HCT116 (cell line): Measurements from ENCODE around the gene AHSP. TPM values are rescaled to one million over a fixed set of nuclear protein-coding genes. Genes with fewer than 3 reads are reported as not detected.
"Not testable (repeated sequence)": the region's sequence is repeated elsewhere in the genome, so short reads cannot be mapped to it uniquely, and the experiment has no call there.

Experiments
- ATAC-seq: fragments of 200-7000 bp; cut with Tn5 transposase; 2 replicates; pipeline ENCODE4 v1.9.1; 2020; ENCODE audit warnings: mild to moderate bottlenecking, moderate library complexity
- BruUV-seq: library from RNA; stranded (reverse); fragments of 400-500 nt; replicated peaks from 2 replicates; lab custom pipeline; 2021; lab: Mats Ljungman, UMichigan
- CTCF ChIA-PET: fragments of 300-600 bp; sonication (Branson Sonifier 250); formaldehyde crosslinking; loops from one replicate; lab custom pipeline; 2021; ENCODE audit warnings: antibody characterized with exemption; lab: Charles Lee
- POLR2A ChIA-PET: fragments of 300-600, 350-600 bp; sonication (Branson Sonifier 250); formaldehyde crosslinking; loops from one replicate; lab custom pipeline; 2021; ENCODE audit warnings: antibody characterized with exemption; lab: Charles Lee
- RAD21 ChIA-PET, 2 experiments: fragments of 300-600 bp; sonication (Branson Sonifier 250); formaldehyde crosslinking; loops; one replicate each; lab custom pipeline; 2023; ENCODE audit warnings: low total read pairs in 2 of 2; ENCODE audit not compliant: uncharacterized antibody in 2 of 2, unreplicated experiment in 2 of 2, low non-redundant PET in 1 of 2; lab: Charles Lee
- DNase-seq: peaks from one replicate; pipeline ENCODE4 v3.0.0-alpha.2; 2010; ENCODE audit warnings: low read depth, low spot score
- H2AFZ ChIP-seq: fragments of 200-600 bp; shearing (Covaris generic), sonication (generic); 2 replicates; pipeline ENCODE4 v1.6.1; 2017; ENCODE audit warnings: low read depth, mixed run types, mixed read lengths, antibody characterized with exemption, low read length; ENCODE audit not compliant: poor library complexity, severe bottlenecking
- H3K27ac ChIP-seq: 2 replicates; pipeline ENCODE4 v1.5.1; 2012; ENCODE audit warnings: low read depth, low read length
- H3K27me3 ChIP-seq: fragments of 200-600 bp; sonication (generic); 2 replicates; pipeline ENCODE4 v1.6.1; 2016; ENCODE audit warnings: mixed run types, low read length, mixed read lengths; ENCODE audit not compliant: insufficient read depth
- H3K36me3 ChIP-seq, 2 experiments: fragments of 200-500 bp in 1 of 2; fragments of 200-600 bp in 1 of 2; sonication (Bioruptor generic) in 1 of 2; sonication (generic) in 1 of 2; 2 replicates each; pipeline versions ENCODE4 v1.5.1 to v1.6.1; 2014 to 2016; ENCODE audit warnings: low read length in 2 of 2, inconsistent platforms in 1 of 2, mixed read lengths in 1 of 2, mixed run types in 1 of 2; ENCODE audit not compliant: insufficient read depth in 2 of 2, control insufficient read depth in 1 of 2
- H3K4me1 ChIP-seq, 2 experiments: fragments of 200-600 bp in 1 of 2; sonication (generic) in 1 of 2; 2 replicates each; pipeline versions ENCODE4 v1.5.1 to v1.6.1; 2012 to 2017; ENCODE audit warnings: low read length in 2 of 2, inconsistent platforms in 1 of 2, mild to moderate bottlenecking in 1 of 2, mixed read lengths in 1 of 2, mixed run types in 1 of 2, moderate library complexity in 1 of 2; ENCODE audit not compliant: insufficient read depth in 2 of 2, control insufficient read depth in 1 of 2
- H3K4me2 ChIP-seq: fragments of 200-600 bp; sonication (generic); 2 replicates; pipeline ENCODE4 v1.6.1; 2017; ENCODE audit warnings: mixed run types, low read length, mixed read lengths
- H3K4me3 ChIP-seq, 2 experiments: fragments of 200-600 bp in 1 of 2; sonication (generic) in 1 of 2; replicated peaks in 1 of 2; 2 replicates each; pipeline ENCODE4 v1.5.1; 2011 to 2016; ENCODE audit warnings: low read length in 2 of 2, control low read depth in 1 of 2, low read depth in 1 of 2, mild to moderate bottlenecking in 1 of 2, mixed read lengths in 1 of 2, mixed run types in 1 of 2
- H3K79me2 ChIP-seq: fragments of 200-600 bp; sonication (generic); 2 replicates; pipeline ENCODE4 v1.6.1; 2017; ENCODE audit warnings: mild to moderate bottlenecking, mixed run types, low read length, moderate library complexity, mixed read lengths; ENCODE audit not compliant: insufficient read depth
- H3K9ac ChIP-seq: fragments of 200-600 bp; sonication (generic); 2 replicates; pipeline ENCODE4 v1.6.1; 2016; ENCODE audit warnings: low read length, mixed read lengths
- H3K9me2 ChIP-seq: fragments of 200-600 bp; sonication (generic), shearing (Covaris generic); 2 replicates; pipeline ENCODE4 v1.6.1; 2017; ENCODE audit warnings: mixed run types, mild to moderate bottlenecking, moderate library complexity; ENCODE audit not compliant: insufficient read depth
- H3K9me3 ChIP-seq, 2 experiments: fragments of 200-500 bp in 1 of 2; fragments of 200-600 bp in 1 of 2; sonication (Bioruptor generic) in 1 of 2; sonication (generic) in 1 of 2; 2 replicates each; pipeline ENCODE4 v1.6.1; 2014 to 2017; ENCODE audit warnings: low read length in 2 of 2, mixed read lengths in 2 of 2, inconsistent platforms in 1 of 2, low read depth in 1 of 2, mild to moderate bottlenecking in 1 of 2, mixed run types in 1 of 2, moderate library complexity in 1 of 2; ENCODE audit not compliant: control insufficient read depth in 1 of 2, insufficient read depth in 1 of 2
- H4K20me1 ChIP-seq: fragments of 200-600 bp; sonication (generic), shearing (Covaris generic); 2 replicates; pipeline ENCODE4 v1.6.1; 2017; ENCODE audit warnings: mixed run types, mild to moderate bottlenecking, moderate library complexity; ENCODE audit not compliant: insufficient read depth
- ELF1 ChIP-seq: IDR thresholded peaks from 2 replicates; pipeline ENCODE4 v1.6.1; 2012; ENCODE audit warnings: low read depth, borderline replicate concordance
- EZH2 ChIP-seq: fragments of 200-600 bp; sonication (generic); IDR thresholded peaks from 2 replicates; pipeline ENCODE4 v1.6.1; 2017; ENCODE audit warnings: antibody characterized with exemption, mixed run types
- EZH2phosphoT487 ChIP-seq: fragments of 200-600 bp; IDR thresholded peaks from 2 replicates; pipeline ENCODE4 v1.6.1; 2018; ENCODE audit warnings: antibody characterized with exemption, borderline replicate concordance
- FOSL1 ChIP-seq: IDR thresholded peaks from 2 replicates; pipeline ENCODE4 v1.6.1; 2012; ENCODE audit warnings: low read depth
- POLR2AphosphoS5 ChIP-seq: IDR thresholded peaks from 2 replicates; pipeline ENCODE4 v1.6.1; 2011; ENCODE audit warnings: mild to moderate bottlenecking, low read depth, low read length, moderate library complexity
- RAD21 ChIP-seq: IDR thresholded peaks from 2 replicates; pipeline ENCODE4 v1.6.1; 2012; ENCODE audit warnings: low read depth, mild to moderate bottlenecking
- SRF ChIP-seq: IDR thresholded peaks from 2 replicates; pipeline ENCODE4 v1.6.1; 2012; ENCODE audit warnings: low read depth
- TCF7L2 ChIP-seq: IDR thresholded peaks from 2 replicates; pipeline ENCODE4 v1.7.0; 2011; ENCODE audit warnings: borderline replicate concordance, inconsistent platforms; ENCODE audit not compliant: insufficient read depth, insufficient read length; ENCODE audit errors: extremely low read depth
- ZFX ChIP-seq: fragments of 450-650 bp; IDR thresholded peaks from 2 replicates; pipeline ENCODE4 v1.6.1; 2017
- ZNF274 ChIP-seq: fragments of 200-500 bp; sonication (Bioruptor generic); IDR thresholded peaks from 2 replicates; pipeline ENCODE4 v1.6.1; 2014; ENCODE audit warnings: mild to moderate bottlenecking, low read depth, low read length, inconsistent platforms
- intact Hi-C: fragments of 100-400 bp; cut with micrococcal nuclease; formaldehyde crosslinking; loops from 2 replicates; pipeline ENCODE4 v1.10.0; 2022
- total RNA-seq: library from RNA; stranded (reverse); gene quantifications from one replicate; pipeline ENCODE4 v1.2.1, GENCODE V29; 2021; ENCODE audit not compliant: unreplicated experiment
- TF ChIP-seq, protein P1 (sequence below): IDR thresholded peaks from 2 replicates; pipeline ENCODE4 v1.6.1; 2012

The AHSP gene
- total RNA-seq, 1 experiment from 2014 or later = not detected

DNA sequence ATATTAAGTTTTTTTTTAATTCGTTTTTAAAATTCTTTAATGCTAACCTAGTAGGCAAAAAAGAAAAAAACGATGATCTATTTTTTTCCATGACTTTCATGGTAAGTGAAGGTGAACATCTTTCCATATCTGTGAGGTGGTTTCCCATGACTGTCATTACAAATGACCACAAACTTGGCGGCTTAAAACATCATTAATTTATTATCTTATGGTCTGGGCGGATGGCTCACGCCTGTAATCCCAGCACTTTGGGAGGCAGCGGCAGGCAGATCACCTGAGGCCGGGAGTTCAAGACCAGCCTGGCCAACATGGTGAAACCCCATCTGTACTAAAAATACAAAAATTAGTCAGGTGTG is 10.5 kb downstream of the AHSP start:
- H3K79me2 ChIP-seq, H3K4me3 ChIP-seq, H3K27ac ChIP-seq, H3K9ac ChIP-seq, POLR2A ChIA-PET, H3K9me3 ChIP-seq, ATAC-seq, BruUV-seq, H4K20me1 ChIP-seq, H2AFZ ChIP-seq, H3K36me3 ChIP-seq, H3K4me1 ChIP-seq, intact Hi-C loops, DNase-seq, H3K27me3 ChIP-seq, H3K4me2 ChIP-seq, CTCF ChIA-PET, H3K9me2 ChIP-seq, RAD21 ChIA-PET: not testable (repeated sequence)

DNA sequence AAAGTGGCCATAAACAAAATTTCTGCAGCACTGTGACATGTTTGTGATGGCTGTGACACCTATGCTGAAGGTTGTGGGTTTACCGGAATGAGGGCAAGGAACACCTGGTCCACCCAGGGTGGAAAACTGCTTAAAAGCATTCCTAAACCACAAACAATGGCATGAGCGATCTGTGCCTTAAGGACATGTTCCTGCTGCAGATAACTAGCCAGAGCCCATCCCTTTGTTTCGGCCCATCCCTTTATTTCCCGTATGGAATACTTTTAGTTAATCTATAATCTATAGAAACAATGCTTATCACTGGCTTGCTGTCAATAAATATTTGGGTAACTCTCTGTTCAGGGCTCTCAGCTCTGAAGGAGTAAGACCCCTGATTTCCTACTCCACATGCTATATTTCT is 12.1 kb downstream of the AHSP start:
- H3K27me3 ChIP-seq, intact Hi-C loops, CTCF ChIA-PET, BruUV-seq, H3K9me2 ChIP-seq, H3K4me2 ChIP-seq, H3K4me3 ChIP-seq, POLR2A ChIA-PET, H3K27ac ChIP-seq, DNase-seq, H4K20me1 ChIP-seq, ATAC-seq, H3K36me3 ChIP-seq, H3K4me1 ChIP-seq, H2AFZ ChIP-seq, H3K9me3 ChIP-seq, RAD21 ChIA-PET, H3K79me2 ChIP-seq, H3K9ac ChIP-seq: not testable (repeated sequence)

DNA sequence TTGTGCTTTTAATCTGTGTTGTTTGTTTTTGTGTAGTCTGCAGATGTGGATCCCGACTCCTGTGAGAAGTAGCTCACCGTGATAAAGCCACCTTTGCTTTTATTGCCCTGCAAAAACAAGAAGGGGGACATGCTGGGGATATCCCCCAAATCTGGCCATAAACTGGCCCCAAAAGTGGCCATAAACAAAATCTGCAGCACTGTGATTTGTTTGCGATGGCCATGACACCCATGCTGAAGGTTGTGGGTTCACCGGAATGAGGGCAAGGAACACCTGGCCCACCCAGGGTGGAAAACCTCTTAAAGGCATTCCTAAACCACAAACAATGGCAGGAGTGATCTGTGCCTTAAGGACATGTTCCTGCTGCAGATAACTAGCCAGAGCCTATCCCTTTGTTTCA is 15.1 kb downstream of the AHSP start:
- H3K4me3 ChIP-seq = no peak overlapping the region
- H3K4me1 ChIP-seq = no peaks in the 10 kb centered on the region
- TF ChIP-seq ELF1 (no peak), ZFX (no peak), EZH2phosphoT487 (no peak), ZNF274 (no peak), TCF7L2 (no peak), FOSL1 (no peak), POLR2AphosphoS5 (no peak), EZH2 (no peak), SRF (no peak), RAD21 (no peak)
- TF ChIP-seq, protein P1, sequence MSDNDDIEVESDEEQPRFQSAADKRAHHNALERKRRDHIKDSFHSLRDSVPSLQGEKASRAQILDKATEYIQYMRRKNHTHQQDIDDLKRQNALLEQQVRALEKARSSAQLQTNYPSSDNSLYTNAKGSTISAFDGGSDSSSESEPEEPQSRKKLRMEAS = no peak
- H2AFZ ChIP-seq = no peak overlapping the region
- ChIA-PET RAD21 (no interaction called here), POLR2A (no interaction called here), CTCF (no interaction called here)
- DNase-seq = no peak
- no peaks in the 10 kb centered on the region for H3K9me2 ChIP-seq
- H3K27me3 ChIP-seq = no peaks in the 10 kb centered on the region
- no peaks in the 10 kb centered on the region for H3K36me3 ChIP-seq
- no peaks in the 10 kb centered on the region for H4K20me1 ChIP-seq
- no peak overlapping the region for H3K4me2 ChIP-seq
- H3K79me2 ChIP-seq = no peaks in the 10 kb centered on the region
- ATAC-seq = no peak
- no peak overlapping the region for H3K27ac ChIP-seq
- H3K9ac ChIP-seq = no peak overlapping the region
- no peaks in the 10 kb centered on the region; a peak in 1 of 4 replicates for H3K9me3 ChIP-seq
- no TSS peak for BruUV-seq
- intact Hi-C loops = no loop called here
